Peyer's patch (tissue), 4 donors: Measurements from ENCODE around the gene XPO4. TPM values are rescaled to one million over a fixed set of nuclear protein-coding genes. Genes with fewer than 3 reads are reported as not detected.

ENCODE experiments used
- DNase-seq, 3 donors: peaks; one replicate each; pipeline ENCODE4 v3.0.0-alpha.2; 2017 to 2019
- H3K27ac ChIP-seq, 4 donors: fragments of 200-600 bp; sonication (generic); one replicate each; pipeline ENCODE4 v1.5.1; 2016 to 2019
- H3K27me3 ChIP-seq, 2 donors: fragments of 200-600 bp; sonication (generic); one replicate each; pipeline ENCODE4 v1.5.1; 2019
- H3K36me3 ChIP-seq, 3 donors: fragments of 200-600 bp; sonication (generic); one replicate each; pipeline ENCODE4 v1.5.1; 2016 to 2019
- H3K4me1 ChIP-seq, 4 donors: fragments of 200-600 bp; sonication (generic); one replicate each; pipeline ENCODE4 v1.5.1; 2016 to 2019
- H3K4me3 ChIP-seq, 4 donors: fragments of 200-600 bp; sonication (generic); 1 replicate in 3 of 4; 2 replicates in 1 of 4; pipeline ENCODE4 v1.5.1; 2016 to 2019; ENCODE audit warnings: mild to moderate bottlenecking in 1 of 4
- H3K9me3 ChIP-seq, 4 donors: fragments of 200-600 bp; sonication (generic); one replicate each; pipeline ENCODE4 v1.5.1; 2016 to 2019; ENCODE audit warnings: mild to moderate bottlenecking in 1 of 4
- CTCF ChIP-seq, 6 experiments: fragments of 450-650 bp in 4 of 6; fragments of 200-600 bp in 2 of 6; sonication (generic) in 1 of 6; IDR thresholded peaks; one replicate each; pipeline ENCODE4 v1.5.1; 2017 to 2019; ENCODE audit warnings: antibody characterized with exemption in 6 of 6, mild to moderate bottlenecking in 3 of 6, moderate library complexity in 1 of 6
- POLR2A ChIP-seq, 2 donors: fragments of 450-650 bp; IDR thresholded peaks; one replicate each; pipeline ENCODE4 v1.5.1; 2017; ENCODE audit warnings: antibody characterized with exemption in 2 of 2, mild to moderate bottlenecking in 2 of 2, moderate library complexity in 2 of 2
- total RNA-seq, 4 donors: library from RNA; depleted of rRNA; stranded (reverse); fragments of >200 nt; gene quantifications; one replicate each; pipeline ENCODE4 v1.1.0, GENCODE V29; 2016

Gene XPO4
- total RNA-seq, 4 donors from 2014 or later, result 9.5 to 26.4 (median 15.7) TPM

GRCh38 chr13:20831254-20831653 is 71.3 kb downstream of the XPO4 start:
- Histone ChIP-seq H3K4me3 (no peak overlapping the region), H3K27me3 (no peaks in the 10 kb centered on the region), H3K27ac (no peak overlapping the region), H3K9me3 (no peaks in the 10 kb centered on the region), H3K4me1 (no peaks in the 10 kb centered on the region), H3K36me3 (no peaks in the 10 kb centered on the region)
- DNase-seq, result no peak
- TF ChIP-seq CTCF (IDR thresholded peaks at IDR 0.05), result no peak
- TF ChIP-seq POLR2A (IDR thresholded peaks at IDR 0.05), result no peak

GRCh38 chr13:20828539-20829364 is 73.8 kb downstream of the XPO4 start:
- H3K27me3 ChIP-seq, result no peaks in the 10 kb centered on the region
- H3K36me3 ChIP-seq, result no peaks in the 10 kb centered on the region
- no peak for TF ChIP-seq POLR2A (IDR thresholded peaks at IDR 0.05)
- peak; percentile 67 to 81 (median 80) for TF ChIP-seq CTCF (IDR thresholded peaks at IDR 0.05)
- H3K27ac ChIP-seq, result no peak overlapping the region
- peak overlapping the region in 1 of 4 donors; percentile 24 for H3K4me3 ChIP-seq
- DNase-seq, result no peak
- no peaks in the 10 kb centered on the region for H3K9me3 ChIP-seq
- H3K4me1 ChIP-seq, result no peaks in the 10 kb centered on the region

GRCh38 chr13:20826843-20827560 is 75.5 kb downstream of the XPO4 start:
- Histone ChIP-seq H3K9me3 (no peaks in the 10 kb centered on the region), H3K36me3 (no peaks in the 10 kb centered on the region), H3K27me3 (no peaks in the 10 kb centered on the region), H3K4me1 (no peaks in the 10 kb centered on the region), H3K4me3 (no peak overlapping the region), H3K27ac (no peak overlapping the region)
- no peak for DNase-seq
- TF ChIP-seq POLR2A (IDR thresholded peaks at IDR 0.05) (no peak), CTCF (IDR thresholded peaks at IDR 0.05) (no peak)

GRCh38 chr13:20826301-20826700 is 76.2 kb downstream of the XPO4 start:
- Histone ChIP-seq H3K4me1 (no peaks in the 10 kb centered on the region), H3K27ac (no peak overlapping the region), H3K4me3 (no peak overlapping the region), H3K27me3 (no peaks in the 10 kb centered on the region), H3K9me3 (no peaks in the 10 kb centered on the region), H3K36me3 (no peaks in the 10 kb centered on the region)
- DNase-seq, result no peak
- no peak for TF ChIP-seq POLR2A (IDR thresholded peaks at IDR 0.05)
- TF ChIP-seq CTCF (IDR thresholded peaks at IDR 0.05), result no peak

GRCh38 chr13:20825477-20825875 is 77.1 kb downstream of the XPO4 start:
- H3K4me1 ChIP-seq, result no peaks in the 10 kb centered on the region

More at GRCh38 chr13:20825477-20825875, 77.1 kb downstream of the XPO4 start:
- Histone ChIP-seq H3K4me3 (no peak overlapping the region), H3K27me3 (no peaks in the 10 kb centered on the region), H3K27ac (no peak overlapping the region), H3K36me3 (no peaks in the 10 kb centered on the region), H3K9me3 (no peaks in the 10 kb centered on the region)
- no peak for TF ChIP-seq CTCF (IDR thresholded peaks at IDR 0.05)
- DNase-seq, result no peak
